Muscle layer of colon (tissue), 2 donors: ENCODE results near the gene PBXIP1.
"Not testable (repeated sequence)": the region's sequence is repeated elsewhere in the genome, so short reads cannot be mapped to it uniquely, and the experiment has no call there.

Experiments
- H3K27ac ChIP-seq: one replicate; pipeline ENCODE4 v1.7.0; 2013; ENCODE audit warnings: low read depth, mild to moderate bottlenecking, low read length, moderate library complexity
- H3K27me3 ChIP-seq, 2 donors: one replicate each; pipeline ENCODE4 v1.7.0; 2013; ENCODE audit warnings: low read length in 2 of 2, mild to moderate bottlenecking in 2 of 2; ENCODE audit not compliant: insufficient read depth in 2 of 2, control insufficient read depth in 1 of 2
- H3K36me3 ChIP-seq: one replicate; pipeline ENCODE4 v1.7.0; 2013; ENCODE audit warnings: mild to moderate bottlenecking, low read length; ENCODE audit not compliant: insufficient read depth
- H3K4me1 ChIP-seq: one replicate; pipeline ENCODE4 v1.7.0; 2013; ENCODE audit warnings: mild to moderate bottlenecking, low read length; ENCODE audit not compliant: insufficient read depth
- H3K4me3 ChIP-seq, 2 donors: one replicate each; pipeline ENCODE4 v1.7.0; 2013; ENCODE audit warnings: low read length in 2 of 2, low read depth in 1 of 2, mild to moderate bottlenecking in 1 of 2, moderate library complexity in 1 of 2
- H3K9ac ChIP-seq: one replicate; pipeline ENCODE4 v1.7.0; 2013; ENCODE audit warnings: low read length
- H3K9me3 ChIP-seq: one replicate; pipeline ENCODE4 v1.7.0; 2013; ENCODE audit warnings: mild to moderate bottlenecking, low read length
- donor health status: abdominal sarcoma.
- donor health status: Adenocarcinoma of cecum.

The PBXIP1 gene

DNA sequence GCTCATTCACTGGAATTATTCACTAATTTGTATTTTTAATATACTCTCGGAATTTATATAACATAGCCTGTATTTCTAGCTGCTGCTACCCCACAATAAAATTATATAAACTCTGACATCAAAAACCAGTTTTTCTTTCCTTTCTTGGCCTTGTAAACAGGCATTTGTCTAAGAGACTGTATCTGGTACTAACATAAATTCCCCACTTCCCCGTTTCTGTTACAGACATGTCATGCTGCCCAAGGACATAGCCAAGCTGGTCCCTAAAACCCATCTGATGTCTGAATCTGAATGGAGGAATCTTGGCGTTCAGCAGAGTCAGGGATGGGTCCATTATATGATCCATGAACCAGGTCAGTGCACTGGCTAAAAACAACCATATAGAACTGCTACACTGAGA lies 21.9 kb upstream of the PBXIP1 start:
- H3K4me1 ChIP-seq: peaks cover 20% of the 10 kb centered on the region
- not testable (repeated sequence) for H3K36me3 ChIP-seq, H3K9me3 ChIP-seq, H3K4me3 ChIP-seq, H3K27me3 ChIP-seq, H3K27ac ChIP-seq, H3K9ac ChIP-seq

DNA sequence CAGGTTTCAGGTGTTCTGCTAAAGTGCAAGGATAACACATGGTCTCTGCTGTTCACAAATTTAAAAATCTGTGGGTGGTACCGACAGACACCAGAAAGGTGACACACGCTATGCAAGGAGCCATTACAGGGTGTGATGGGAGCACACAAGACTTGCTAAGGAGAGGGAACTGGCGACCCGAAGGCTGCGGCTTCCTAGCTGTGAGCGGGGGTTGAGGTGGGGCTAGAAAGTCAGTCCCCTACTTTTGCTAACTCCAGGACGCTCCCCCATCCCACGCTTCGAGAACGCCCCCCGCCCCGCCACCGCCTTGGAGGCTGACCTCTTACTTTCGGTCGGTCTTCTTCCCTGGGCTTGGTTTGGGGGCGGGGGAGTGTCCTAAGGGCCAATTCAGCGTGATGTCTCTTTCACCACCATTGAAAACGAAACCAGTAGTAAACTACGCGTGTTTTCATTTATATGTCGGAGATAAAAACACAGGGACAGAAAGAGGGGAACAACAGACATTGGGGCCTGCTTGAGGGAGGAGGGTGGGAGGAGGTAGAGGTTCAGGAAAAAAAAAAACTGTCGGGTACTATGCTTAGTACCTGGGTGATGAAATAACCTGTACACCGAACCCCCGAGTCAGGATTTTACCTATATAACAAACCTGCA lies 19.6 kb upstream of the PBXIP1 start:
- H3K4me3 ChIP-seq: peak overlapping the region; percentile 34 to 90
- H3K9me3 ChIP-seq: no peaks in the 10 kb centered on the region
- no peaks in the 10 kb centered on the region for H3K27me3 ChIP-seq
- H3K36me3 ChIP-seq: no peaks in the 10 kb centered on the region
- peaks cover 33% of the 10 kb centered on the region for H3K4me1 ChIP-seq
- peak overlapping the region; percentile 96 for H3K9ac ChIP-seq
- H3K27ac ChIP-seq: peak overlapping the region; percentile 89

DNA sequence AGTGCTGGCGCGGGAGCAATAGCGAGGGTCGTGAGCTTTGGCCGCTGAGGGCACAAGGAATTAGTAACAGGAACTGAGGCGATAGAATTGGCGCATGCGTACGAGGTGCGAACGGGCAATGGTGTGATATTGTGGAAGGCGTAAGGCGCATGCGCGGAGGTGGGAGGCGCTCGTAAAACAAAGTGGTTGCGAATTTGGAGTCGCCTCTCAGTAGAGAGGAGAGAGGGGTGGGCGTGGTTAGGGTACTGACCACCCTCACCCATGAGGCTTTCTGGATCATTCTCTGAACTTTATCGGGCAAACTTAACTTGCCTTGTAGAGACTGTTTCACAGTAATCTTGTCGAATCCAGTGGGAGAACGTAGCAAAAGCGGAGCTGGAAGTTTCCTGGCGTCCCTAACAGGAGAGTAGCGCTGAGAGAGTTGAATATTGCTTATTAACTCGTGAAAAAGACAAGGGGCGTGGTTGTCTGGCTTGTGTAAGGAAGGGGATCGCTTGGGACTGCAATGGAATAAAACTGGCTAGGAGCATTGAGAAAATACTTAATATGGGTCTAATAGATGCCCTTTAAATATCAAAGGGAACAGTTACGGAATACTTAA lies 19.0 kb upstream of the PBXIP1 start:
- H3K27ac ChIP-seq: peak overlapping the region; percentile 89
- peaks cover 38% of the 10 kb centered on the region for H3K4me1 ChIP-seq
- peak overlapping the region; percentile 96 for H3K9ac ChIP-seq
- H3K36me3 ChIP-seq: no peaks in the 10 kb centered on the region
- H3K4me3 ChIP-seq: peak overlapping the region; percentile 34 to 90
- no peaks in the 10 kb centered on the region for H3K9me3 ChIP-seq
- no peaks in the 10 kb centered on the region for H3K27me3 ChIP-seq

DNA sequence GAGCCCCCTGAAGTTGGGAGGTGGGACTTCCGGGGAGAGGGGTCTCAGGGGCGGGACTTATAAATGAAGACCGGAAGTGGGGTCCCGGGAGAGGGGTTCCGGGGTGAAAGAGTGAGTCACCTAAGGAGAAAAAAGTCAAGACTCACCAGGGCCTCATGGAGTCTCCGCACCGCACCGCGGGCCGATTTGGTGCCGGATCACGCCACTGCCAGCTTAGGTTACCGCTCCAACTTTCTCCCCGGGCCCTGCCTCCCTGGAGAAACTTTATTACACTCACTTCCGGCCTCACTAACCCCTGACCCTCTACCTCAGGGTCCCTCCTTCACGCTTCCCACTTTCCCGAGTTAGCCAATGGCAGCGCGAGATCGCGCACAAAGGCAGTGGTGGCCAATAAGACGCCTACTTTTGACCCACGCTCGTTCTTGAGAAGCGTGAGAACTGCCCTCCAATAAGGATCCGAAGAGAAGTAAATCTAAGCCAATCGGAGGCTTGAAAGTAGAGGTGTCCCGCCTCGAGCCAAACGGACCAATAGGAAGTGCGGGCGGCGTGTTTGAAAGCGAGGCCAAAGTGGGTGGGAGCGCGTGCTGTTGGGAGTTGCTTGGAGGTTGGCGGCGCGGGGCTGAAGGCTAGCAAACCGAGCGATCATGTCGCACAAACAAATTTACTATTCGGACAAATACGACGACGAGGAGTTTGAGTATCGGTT lies 18.4 kb upstream of the PBXIP1 start, which contains the start of gene CKS1B:
Gene CKS1B (plus strand): TSS at position 580 of the 706 bp plus-strand sequence. CDS start 65 bp downstream, at position 645.
- Histone ChIP-seq H3K27ac (peak within 1 kb of the TSS; percentile 89), H3K4me3 (peak within 1 kb of the TSS; percentile 55 to 90), H3K9ac (peak within 1 kb of the TSS; percentile 96), H3K4me1 (peaks cover 44% of the 10 kb centered on the region), H3K9me3 (no peaks in the 10 kb centered on the region), H3K36me3 (no peaks in the 10 kb centered on the region), H3K27me3 (no peaks in the 10 kb centered on the region)

DNA sequence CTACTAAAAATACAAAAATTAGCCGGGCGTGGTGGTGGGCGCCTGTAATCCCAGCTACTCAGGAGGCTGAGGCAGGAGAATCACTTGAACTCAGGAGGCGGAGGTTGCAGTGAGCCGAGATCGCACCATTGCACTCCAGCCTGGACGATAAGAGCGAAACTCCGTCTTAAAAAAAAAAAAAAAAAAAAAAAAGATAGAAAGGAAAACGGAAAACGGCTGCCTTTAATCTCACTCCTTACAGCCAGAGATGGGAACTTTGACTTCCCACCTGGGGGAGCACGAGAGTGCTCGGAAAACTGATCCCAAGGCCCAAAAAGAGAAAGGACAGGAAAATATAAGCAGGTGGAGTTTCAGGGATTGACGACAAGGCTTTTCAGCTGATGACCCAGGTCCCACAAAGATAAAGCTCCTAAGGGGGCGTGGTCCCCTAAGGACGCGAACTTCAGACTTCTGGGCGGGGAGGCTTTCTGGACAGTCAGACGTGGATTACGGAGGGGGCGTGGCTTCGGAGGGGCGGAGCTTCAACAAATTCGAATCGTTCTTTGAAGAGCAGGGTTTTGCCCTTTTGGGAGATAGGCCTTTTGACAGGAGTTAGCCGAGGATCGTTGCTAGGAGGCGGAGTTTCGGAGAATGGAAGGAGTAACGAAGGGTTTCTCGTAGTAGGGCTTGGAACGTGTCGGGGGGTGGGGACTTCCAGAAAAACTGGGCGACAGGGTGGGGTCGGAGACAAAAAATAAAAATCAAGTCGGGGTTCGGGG lies 17.6 kb upstream of the PBXIP1 start:
- no peaks in the 10 kb centered on the region for H3K27me3 ChIP-seq
- peak overlapping the region; percentile 55 to 90 for H3K4me3 ChIP-seq
- peak overlapping the region; percentile 75 for H3K27ac ChIP-seq
- peak overlapping the region; percentile 96 for H3K9ac ChIP-seq
- H3K9me3 ChIP-seq: no peaks in the 10 kb centered on the region
- H3K4me1 ChIP-seq: peaks cover 51% of the 10 kb centered on the region
- H3K36me3 ChIP-seq: peaks cover 4% of the 10 kb centered on the region

DNA sequence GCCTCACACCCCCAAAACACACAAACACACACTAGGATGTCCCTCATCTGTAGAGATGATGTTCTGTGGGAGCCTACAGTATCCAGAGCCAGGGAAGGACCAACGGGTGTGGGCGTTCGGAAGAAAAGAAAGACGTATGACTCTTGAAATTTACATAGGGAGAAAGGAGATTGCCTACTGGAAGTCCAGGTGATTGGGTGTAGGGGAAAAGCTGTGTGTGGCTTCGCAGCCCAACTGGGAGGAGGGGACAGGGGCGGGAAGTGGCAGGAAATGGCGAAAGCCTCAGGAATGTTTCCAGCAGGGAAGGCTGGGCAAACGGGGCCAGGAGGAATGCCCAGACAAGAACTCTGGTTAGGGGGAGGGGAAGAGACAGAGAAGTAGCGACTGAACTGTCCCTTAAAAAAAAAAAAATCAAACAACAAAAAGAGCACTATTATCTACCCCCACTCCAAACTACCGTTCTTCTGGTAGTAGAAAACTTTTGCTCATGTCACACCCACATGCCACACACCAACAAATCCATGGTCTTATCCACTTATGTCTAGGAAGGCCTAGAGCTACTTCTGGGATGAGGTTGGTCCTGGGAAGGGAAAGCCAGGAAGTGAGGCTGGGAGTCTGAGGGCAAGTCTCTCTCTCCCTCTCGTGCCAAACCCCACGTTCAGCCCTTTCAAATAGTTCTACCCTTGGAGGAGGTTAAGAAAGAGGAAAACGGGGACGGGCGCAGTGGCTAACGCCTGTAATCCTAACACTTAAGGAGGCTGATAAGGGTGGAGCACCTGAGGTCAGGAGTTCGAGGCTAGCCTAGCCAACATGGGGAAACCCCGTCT lies 16.8 kb upstream of the PBXIP1 start:
- Histone ChIP-seq H3K4me1 (peaks cover 51% of the 10 kb centered on the region), H3K4me3 (peak overlapping the region in 1 of 2 donors; percentile 90), H3K9me3 (no peaks in the 10 kb centered on the region), H3K27ac (peak overlapping the region; percentile 75), H3K9ac (peak overlapping the region; percentile 37), H3K27me3 (no peaks in the 10 kb centered on the region), H3K36me3 (peaks cover 11% of the 10 kb centered on the region)

DNA sequence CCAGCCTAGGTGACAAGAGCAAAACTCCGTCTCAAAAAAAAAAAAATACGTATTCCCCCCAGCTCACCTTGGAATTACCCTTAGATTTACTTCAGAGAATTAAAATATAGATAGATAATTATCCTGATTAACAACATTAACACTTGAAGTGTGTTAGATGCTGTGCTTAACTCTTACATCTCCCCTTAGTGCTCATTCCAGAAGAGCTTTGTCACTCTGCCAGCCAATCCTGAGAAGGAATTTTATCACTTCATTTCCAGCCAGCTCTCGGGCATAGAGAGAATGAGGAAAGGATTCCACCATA lies 16.3 kb upstream of the PBXIP1 start:
- Histone ChIP-seq H3K4me1 (peaks cover 51% of the 10 kb centered on the region), H3K9me3 (no peaks in the 10 kb centered on the region), H3K27me3 (no peaks in the 10 kb centered on the region), H3K36me3 (peaks cover 17% of the 10 kb centered on the region), H3K27ac (peak overlapping the region; percentile 75), H3K4me3 (peak overlapping the region in 1 of 2 donors; percentile 90), H3K9ac (no peak overlapping the region)

DNA sequence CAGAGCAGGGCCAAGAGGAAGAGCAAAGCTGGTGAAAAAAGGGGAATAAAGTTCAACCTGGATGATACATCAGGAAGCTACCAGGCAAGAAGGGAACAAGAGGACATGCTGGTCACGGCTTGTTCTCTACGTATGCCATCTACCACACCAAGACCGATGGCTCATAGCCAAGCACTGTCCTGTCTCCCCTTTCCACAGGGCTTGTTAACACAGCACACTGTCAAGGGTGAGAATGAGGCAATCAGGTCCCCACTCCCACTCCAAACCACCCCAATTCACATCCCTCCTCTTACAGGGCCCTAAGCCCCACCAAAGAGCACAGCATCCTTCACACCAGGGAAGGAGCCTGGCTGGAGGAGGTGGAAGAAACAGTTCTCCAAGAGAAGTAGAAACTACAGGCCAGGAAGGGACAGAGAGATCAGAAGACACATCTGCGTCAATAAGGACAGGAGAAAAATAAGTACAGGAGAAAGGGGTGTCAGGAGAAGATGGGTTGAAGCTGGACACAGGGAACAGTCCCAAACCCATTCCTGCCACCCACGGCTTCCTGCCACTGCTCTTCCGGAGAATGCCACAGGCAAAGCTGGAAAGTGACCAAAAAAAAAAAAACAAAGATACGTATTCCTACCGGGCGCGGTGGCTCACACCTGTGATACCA lies 15.6 kb upstream of the PBXIP1 start:
- peaks cover 24% of the 10 kb centered on the region for H3K36me3 ChIP-seq
- H3K4me1 ChIP-seq: peaks cover 50% of the 10 kb centered on the region
- H3K4me3 ChIP-seq: peak overlapping the region in 1 of 2 donors; percentile 65

DNA sequence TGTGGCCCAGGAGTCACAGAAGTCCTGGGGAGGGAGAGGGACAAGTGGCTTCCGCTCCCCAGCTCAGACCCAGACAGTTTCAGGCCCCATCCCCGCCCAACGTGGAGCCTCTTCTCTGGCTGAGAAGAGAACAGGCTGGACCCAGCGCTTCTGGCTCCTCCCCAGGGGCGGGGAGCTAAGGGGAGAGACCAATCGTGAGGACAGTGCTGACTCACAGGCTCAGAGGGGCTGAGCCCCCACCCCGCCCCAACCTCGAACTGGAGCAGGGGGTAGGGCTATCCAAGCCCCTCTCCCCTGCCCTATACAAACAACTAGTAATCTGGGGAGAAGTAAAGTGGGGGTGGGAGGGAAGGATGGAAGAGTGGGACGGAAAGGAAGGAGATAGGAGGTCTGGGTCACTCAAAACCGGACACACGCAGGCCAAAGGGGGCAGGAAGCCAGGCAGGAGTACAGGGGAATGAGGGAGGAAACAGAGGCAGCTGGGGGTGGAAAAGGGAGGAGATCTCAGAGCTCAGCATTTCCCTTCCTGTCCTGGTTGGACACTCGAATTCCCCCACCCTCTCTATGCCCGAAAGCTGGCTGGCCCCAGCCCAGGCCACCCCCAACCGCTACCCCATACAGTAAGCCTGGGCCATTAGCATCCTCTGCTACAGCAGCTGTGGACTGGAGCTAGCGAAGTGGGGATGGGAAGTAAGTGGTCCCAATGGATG lies 14.9 kb upstream of the PBXIP1 start, which contains the start of gene SHC1:
Gene SHC1 (minus strand): TSS at position 117 of the 710 bp plus-strand sequence. CDS start 221 bp downstream, outside the sequence.
- H3K27me3 ChIP-seq: no peaks in the 10 kb centered on the region
- peak within 1 kb of the TSS; percentile 87 for H3K27ac ChIP-seq
- peaks cover 31% of the 10 kb centered on the region for H3K36me3 ChIP-seq
- peak within 1 kb of the TSS; percentile 55 to 65 for H3K4me3 ChIP-seq
- H3K4me1 ChIP-seq: peaks cover 43% of the 10 kb centered on the region
- peak within 1 kb of the TSS; percentile 49 for H3K9ac ChIP-seq
- no peaks in the 10 kb centered on the region for H3K9me3 ChIP-seq

More for the DNA sequence above, 15.6 kb upstream of the PBXIP1 start:
- no peaks in the 10 kb centered on the region for H3K9me3 ChIP-seq
- H3K27ac ChIP-seq: peak overlapping the region; percentile 87
- H3K9ac ChIP-seq: peak overlapping the region; percentile 49
- no peaks in the 10 kb centered on the region for H3K27me3 ChIP-seq
